Mammary epithelial cell (primary cell): ENCODE measurements around the gene CBLB.

Experiments
- CTCF ChIP-seq, 2 donors: IDR thresholded peaks in 1 of 2; conservative IDR thresholded peaks in 1 of 2; 2 replicates each; pipeline ENCODE4 v1.5.1; 2011 to 2012; ENCODE audit warnings: inconsistent platforms in 2 of 2, low read length in 2 of 2, mild to moderate bottlenecking in 2 of 2, control low read depth in 1 of 2, low read depth in 1 of 2; ENCODE audit not compliant: insufficient read depth in 1 of 2; ENCODE audit errors: extremely low read depth in 1 of 2
- EZH2 ChIP-seq: IDR thresholded peaks from 2 replicates; pipeline ENCODE4 v1.6.1; 2012; ENCODE audit warnings: low read length, inconsistent platforms, borderline replicate concordance

GRCh38 chr3:105835606-105836005 lies 33.2 kb downstream of the CBLB start:
- TF ChIP-seq CTCF (conservative IDR thresholded peaks at IDR 0.05 in 1 of 2, IDR thresholded peaks at IDR 0.05 in 1 of 2; ENCODE audit: extremely low read depth in 1 of 2, insufficient read depth in 1 of 2, low read depth in 1 of 2, low read length in 2 of 2) (no peak), EZH2 (no peak)
